HG02678 (cell line): ENCODE measurements around the gene RET.

ENCODE experiments used
- ATAC-seq: cut with Tn5 transposase; IDR thresholded peaks from one replicate; pipeline ENCODE4 v1.9.1; 2021; ENCODE audit warnings: mild to moderate bottlenecking, moderate library complexity; ENCODE audit not compliant: unreplicated experiment

The RET gene

DNA sequence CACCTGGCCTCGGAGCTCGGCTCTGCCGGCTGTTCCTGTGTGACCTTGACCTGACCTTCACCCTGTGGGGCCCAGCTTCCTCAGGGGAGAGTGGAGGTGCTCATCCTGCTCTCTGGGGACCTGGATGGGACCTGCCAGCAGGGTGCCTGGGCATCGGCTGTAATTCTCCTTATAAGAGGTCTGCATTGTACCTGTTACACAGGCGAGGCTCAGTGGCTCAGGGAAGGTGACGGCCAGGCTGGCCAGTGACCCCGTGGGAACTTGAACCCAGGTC, 29.0 kb downstream of the RET start:
- ATAC-seq: no peak

DNA sequence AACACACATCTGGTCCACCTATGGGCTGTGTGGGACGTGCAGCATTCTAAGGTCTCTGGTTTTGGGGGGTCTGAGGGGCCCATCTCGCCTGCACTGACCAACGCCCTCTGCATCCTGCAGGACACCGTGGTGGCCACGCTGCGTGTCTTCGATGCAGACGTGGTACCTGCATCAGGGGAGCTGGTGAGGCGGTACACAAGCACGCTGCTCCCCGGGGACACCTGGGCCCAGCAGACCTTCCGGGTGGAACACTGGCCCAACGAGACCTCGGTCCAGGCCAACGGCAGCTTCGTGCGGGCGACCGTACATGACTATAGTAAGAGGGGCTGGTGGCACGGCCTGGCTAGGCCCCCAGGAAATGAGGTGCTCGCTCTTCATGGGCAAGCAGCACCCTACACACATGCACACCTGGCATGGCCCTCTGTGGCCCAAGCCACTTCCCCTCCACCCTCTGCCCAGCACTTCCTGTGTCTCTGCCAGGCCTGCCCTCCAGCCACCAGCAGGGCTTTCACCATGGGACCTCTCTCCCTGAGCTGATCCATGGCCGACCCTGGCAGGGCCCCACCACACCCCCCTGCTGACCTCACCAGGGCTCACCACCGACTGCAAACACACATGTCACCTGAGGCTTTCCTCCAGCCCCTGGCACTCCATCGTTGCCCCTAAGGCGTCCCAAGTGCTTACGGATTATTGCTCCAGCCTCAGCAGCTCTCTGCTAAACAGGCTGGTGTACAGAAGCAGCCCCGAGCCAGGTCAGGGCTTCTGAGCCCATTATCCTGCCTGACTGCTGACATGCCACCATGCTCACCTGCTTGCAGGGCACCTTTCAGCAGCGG, 29.6 kb downstream of the RET start:
- no peak for ATAC-seq

- ATAC-seq: no peak
Observed at GRCh38 chr10:43108951-43109350, 32.1 kb downstream of the RET start.

GRCh38 chr10:43109671-43110249, 32.9 kb downstream of the RET start:
- no peak for ATAC-seq

DNA sequence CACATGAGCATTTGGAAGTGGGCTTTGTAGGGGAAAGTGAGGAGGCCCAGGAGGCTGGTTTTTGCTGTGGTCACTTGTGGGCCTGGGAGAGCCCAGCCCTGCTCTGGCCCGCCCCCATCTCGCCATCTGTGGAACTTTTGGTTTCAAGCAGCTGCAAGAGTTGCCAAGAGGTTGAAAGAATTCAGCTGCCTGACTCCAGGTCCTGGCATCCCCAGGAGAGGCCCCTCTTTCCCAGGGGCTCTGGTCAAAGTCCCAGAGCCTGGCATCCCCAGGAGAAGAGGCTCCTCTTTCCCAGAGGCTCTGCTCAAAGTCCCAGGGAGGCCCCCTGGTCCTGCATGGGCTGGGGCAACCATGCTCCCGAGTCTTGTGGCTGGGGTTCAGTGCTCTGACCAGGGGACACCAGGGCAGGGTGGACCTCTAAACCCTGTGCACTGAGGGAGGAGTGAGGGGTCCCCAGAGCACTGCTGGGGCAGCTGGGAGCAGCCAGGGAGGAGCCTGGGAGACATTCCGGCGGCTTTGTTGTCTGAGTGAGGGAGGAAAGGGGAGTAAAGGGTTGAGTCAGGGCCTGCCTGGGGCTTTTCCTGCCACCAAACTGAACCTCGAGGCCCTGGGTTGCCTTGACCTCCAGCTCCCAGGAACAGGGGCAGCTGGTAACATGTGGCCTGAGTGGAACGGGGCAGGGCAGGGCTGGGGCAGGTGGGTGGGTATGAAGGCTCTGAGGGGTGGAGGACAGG, 33.6 kb downstream of the RET start:
- peak; percentile 78 for ATAC-seq

DNA sequence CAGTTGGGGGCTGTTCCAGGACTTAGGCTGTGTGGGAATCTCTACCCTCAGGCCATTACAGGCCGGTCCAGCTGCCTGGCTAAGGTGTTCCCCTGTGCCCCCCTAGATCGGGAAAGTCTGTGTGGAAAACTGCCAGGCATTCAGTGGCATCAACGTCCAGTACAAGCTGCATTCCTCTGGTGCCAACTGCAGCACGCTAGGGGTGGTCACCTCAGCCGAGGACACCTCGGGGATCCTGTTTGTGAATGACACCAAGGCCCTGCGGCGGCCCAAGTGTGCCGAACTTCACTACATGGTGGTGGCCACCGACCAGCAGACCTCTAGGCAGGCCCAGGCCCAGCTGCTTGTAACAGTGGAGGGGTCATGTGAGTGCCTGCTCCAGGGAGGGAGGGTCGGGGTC, 34.2 kb downstream of the RET start:
- ATAC-seq: no peak

DNA sequence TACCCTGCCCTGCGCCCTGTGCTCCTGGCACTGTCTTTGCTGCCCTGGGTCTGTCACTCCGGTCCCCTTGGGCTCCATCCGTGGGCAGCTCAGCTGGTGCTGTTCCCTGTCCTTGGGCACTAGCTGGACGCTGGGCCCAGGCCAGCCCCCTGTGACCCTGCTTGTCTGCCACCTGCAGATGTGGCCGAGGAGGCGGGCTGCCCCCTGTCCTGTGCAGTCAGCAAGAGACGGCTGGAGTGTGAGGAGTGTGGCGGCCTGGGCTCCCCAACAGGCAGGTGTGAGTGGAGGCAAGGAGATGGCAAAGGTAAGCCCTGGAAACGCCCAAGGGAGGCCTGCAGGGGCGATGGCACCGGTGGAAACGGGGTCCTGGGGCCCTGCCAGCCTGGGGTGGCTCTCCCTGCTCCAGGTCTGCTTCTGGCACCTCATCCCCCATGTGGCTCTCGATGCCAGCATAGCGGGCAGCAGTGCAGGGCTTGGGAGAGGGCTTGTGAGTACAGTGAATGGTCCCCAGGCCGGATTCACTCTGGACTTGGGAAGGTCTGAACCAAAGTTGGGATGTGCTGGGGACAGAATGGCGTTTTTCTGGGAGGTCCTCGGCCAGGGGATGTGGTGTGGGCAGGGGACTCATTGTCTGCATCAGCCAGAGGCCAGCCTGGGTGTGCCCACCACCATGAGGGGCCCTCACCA, 35.2 kb downstream of the RET start:
- no peak for ATAC-seq

DNA sequence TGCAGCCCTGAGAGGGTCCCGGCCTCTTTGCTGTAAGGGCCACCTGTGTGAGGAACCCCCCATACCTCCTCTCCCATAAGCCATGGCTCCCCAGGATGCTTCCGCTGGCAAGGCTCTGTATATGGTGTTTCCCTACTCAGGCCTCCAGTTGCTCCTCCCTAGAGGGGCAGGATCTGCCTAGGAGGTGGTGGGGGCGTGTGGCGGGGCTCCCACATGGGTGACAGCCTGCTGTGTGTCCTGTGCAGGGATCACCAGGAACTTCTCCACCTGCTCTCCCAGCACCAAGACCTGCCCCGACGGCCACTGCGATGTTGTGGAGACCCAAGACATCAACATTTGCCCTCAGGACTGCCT, 35.7 kb downstream of the RET start:
- no peak for ATAC-seq

DNA sequence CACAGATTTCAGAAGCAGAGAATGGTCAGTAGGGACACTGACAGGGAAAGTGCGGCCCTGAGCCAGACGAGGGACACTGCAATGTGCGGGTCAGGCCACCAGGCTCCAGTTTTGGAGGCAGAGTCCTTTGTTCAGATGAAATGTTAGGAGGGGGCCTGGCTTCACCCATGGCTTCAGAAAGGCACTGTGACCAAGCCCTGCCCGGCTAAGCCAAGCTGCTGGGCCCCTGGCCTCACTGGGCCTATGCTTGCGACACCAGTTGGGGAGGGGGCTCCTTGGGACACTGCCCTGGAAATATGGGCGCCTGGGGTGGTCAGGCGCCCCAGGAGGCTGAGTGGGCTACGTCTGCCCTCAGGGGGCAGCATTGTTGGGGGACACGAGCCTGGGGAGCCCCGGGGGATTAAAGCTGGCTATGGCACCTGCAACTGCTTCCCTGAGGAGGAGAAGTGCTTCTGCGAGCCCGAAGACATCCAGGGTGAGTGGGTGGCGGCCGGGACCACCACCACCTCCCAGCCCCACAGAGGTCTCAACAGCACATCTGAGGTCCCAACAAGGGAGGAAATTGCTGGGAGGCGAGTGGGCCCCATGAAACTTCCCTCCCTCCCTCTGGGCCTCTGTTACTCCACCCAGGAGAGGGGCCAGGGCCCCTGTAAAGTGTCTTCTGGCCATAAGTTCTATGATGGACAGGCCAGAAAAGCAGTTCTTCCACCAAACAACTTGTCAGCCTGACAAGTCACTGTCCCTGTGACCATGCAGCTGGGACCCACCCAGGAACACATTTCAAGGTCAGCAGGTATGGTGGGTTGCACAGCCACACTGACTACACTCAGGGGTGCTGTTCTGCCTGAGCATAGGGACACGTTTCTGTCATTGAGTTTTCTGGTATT, 36.6 kb downstream of the RET start:
- ATAC-seq: no peak

DNA sequence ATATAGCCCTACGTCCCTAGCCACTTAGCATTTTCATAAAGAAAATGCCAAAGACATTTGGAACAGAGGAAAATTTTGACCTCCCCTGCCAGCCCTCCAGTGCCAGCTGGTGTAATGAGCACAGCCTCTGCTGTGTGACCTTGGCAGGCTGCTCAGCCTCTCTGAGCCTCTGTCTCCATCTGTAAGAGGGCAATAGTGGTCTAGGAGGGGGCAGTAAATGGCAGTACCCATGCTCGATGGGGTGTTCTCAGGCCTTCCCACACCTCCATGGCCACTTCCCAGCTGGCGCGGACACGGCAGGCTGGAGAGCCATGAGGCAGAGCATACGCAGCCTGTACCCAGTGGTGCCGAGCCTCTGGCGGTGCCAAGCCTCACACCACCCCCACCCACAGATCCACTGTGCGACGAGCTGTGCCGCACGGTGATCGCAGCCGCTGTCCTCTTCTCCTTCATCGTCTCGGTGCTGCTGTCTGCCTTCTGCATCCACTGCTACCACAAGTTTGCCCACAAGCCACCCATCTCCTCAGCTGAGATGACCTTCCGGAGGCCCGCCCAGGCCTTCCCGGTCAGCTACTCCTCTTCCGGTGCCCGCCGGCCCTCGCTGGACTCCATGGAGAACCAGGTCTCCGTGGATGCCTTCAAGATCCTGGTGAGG, 37.3 kb downstream of the RET start:
- no peak for ATAC-seq

- ATAC-seq: no peak
Observed at GRCh38 chr10:43114743-43115611, 38.1 kb downstream of the RET start.

- ATAC-seq: no peak
Observed at GRCh38 chr10:43115881-43116595, 39.2 kb downstream of the RET start.

- no peak for ATAC-seq
Observed at GRCh38 chr10:43116596-43116995, 39.7 kb downstream of the RET start.

- no peak for ATAC-seq
Observed at GRCh38 chr10:43117031-43117776, 40.3 kb downstream of the RET start.

DNA sequence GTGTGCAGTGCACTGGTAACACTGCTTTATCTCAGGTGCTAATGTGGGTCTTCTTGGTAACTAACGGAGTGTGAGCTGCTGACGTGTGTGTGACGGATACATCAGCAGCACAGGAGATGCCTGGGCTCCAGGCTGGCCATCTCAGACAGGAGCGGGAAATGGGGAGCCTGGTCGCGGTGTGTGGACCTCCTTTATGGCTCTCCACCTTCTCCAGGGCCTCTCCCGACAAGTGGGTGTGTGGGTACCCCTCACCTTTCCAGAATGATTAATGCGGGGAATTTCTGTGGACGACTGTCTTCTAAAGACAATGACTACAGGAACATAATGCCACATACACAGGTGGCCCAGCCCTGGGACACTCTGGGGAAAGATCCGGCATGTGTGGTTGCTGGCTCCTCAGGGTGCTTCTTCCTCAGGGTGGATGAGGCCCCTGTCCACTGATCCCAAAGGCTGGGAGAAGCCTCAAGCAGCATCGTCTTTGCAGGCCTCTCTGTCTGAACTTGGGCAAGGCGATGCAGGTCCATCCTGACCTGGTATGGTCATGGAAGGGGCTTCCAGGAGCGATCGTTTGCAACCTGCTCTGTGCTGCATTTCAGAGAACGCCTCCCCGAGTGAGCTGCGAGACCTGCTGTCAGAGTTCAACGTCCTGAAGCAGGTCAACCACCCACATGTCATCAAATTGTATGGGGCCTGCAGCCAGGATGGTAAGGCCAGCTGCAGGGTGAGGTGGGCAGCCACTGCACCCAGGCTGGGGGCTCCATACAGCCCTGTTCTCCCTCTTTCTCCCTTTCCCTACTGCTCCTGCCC, 41.1 kb downstream of the RET start:
- ATAC-seq: no peak

DNA sequence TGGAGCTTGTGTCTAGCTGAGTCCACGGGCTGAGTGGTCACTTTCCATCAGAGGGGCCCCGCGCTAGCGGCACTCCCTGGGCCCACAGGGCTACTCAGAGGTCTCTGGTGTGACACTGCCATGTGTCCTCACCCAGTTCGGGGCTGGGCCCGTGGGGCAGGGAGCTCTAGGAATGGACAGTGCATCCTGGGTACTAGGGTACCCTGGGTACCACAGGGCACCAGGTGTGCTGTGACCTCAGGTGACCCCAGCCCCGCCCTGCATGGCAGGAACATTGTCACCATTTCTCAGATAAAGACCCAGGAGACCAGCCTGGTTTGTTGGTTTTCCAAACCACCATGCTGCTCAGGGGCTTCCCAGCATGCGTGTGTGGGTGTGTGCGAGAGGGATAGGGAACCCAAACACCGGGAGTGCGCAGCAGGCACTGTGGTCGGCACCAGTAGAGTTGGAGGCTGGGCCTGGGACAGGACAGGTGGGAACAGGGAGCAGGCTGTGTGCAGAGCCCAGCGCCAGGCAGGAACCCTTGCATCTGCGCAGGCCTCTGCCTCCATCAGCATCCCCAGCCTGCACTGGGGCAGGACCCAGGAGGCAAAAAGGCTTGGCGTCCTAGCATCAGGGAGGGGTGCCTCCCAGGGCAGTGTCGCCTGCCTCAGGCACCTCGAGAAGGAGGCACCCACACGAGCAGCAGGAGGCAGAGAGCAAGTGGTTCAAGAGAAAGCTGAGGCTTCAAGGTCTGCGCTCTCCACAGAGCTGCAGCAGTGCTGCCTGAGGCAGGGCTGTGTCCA, 42.0 kb downstream of the RET start:
- ATAC-seq: no peak
